Coronary artery (tissue), 2 donors: ENCODE data around the gene HBA2.
A peak's percentile ranks its signal among the peaks of the same experiment; 100 is the strongest.
"Not testable (repeated sequence)": the region's sequence is repeated elsewhere in the genome, so short reads cannot be mapped to it uniquely, and the experiment has no call there.

Source experiments
- DNase-seq: peaks from one replicate; pipeline ENCODE4 v3.0.0-alpha.2; 2017; ENCODE audit warnings: low spot score
- H3K27ac ChIP-seq, 2 donors: fragments of 200-600 bp; sonication (generic); one replicate each; pipeline ENCODE4 v1.5.1; 2016 to 2019
- H3K4me3 ChIP-seq: fragments of 200-600 bp; sonication (generic); 2 replicates; pipeline ENCODE4 v1.5.1; 2016; ENCODE audit warnings: mild to moderate bottlenecking, moderate library complexity
- CTCF ChIP-seq: fragments of 200-600 bp; sonication (generic); IDR thresholded peaks from one replicate; pipeline ENCODE4 v1.5.1; 2019; ENCODE audit warnings: antibody characterized with exemption

Gene HBA2

GRCh38 chr16:166375-167121 is 6.1 kb upstream of the HBA2 start:
- no peak for DNase-seq
- TF ChIP-seq CTCF, result no peak
- no peak overlapping the region for H3K27ac ChIP-seq
- peak overlapping the region; percentile 47 for H3K4me3 ChIP-seq

GRCh38 chr16:167122-167690 is 5.5 kb upstream of the HBA2 start:
- H3K27ac ChIP-seq, result no peak overlapping the region
- no peak for TF ChIP-seq CTCF
- DNase-seq, result no peak
- H3K4me3 ChIP-seq, result no peak overlapping the region

GRCh38 chr16:168424-168823 is 4.3 kb upstream of the HBA2 start:
- DNase-seq, result no peak
- Histone ChIP-seq H3K27ac (no peak overlapping the region), H3K4me3 (no peak overlapping the region)
- TF ChIP-seq CTCF, result no peak

GRCh38 chr16:169014-169413 is 3.7 kb upstream of the HBA2 start:
- TF ChIP-seq CTCF, result no peak
- Histone ChIP-seq H3K4me3 (no peak overlapping the region), H3K27ac (no peak overlapping the region)
- DNase-seq, result no peak

- not testable (repeated sequence) for DNase-seq, H3K27ac ChIP-seq, H3K4me3 ChIP-seq
Observed at GRCh38 chr16:170088-170507, 2.6 kb upstream of the HBA2 start.

GRCh38 chr16:170788-171187 is 1.9 kb upstream of the HBA2 start:
- no peak for DNase-seq
- Histone ChIP-seq H3K4me3 (no peak overlapping the region), H3K27ac (no peak overlapping the region)
- no peak for TF ChIP-seq CTCF

- not testable (repeated sequence) for H3K4me3 ChIP-seq, H3K27ac ChIP-seq, DNase-seq
Observed at GRCh38 chr16:173211-173854, 657 bp downstream of the HBA2 start.

- H3K4me3 ChIP-seq, DNase-seq, H3K27ac ChIP-seq: not testable (repeated sequence)
Observed at GRCh38 chr16:173928-174769, 1.5 kb downstream of the HBA2 start.
